Activated CD4-positive, alpha-beta T cell treated with anti-CD3 and anti-CD28 coated beads for 4 hours (primary cell): Measurements from ENCODE around the gene LRP1.

Experiments
- DNase-seq, 2 donors: peaks; one replicate each; pipeline ENCODE4 v3.0.0-alpha.2; 2020

Gene LRP1

GRCh38 chr12:57094208-57095160 is 33.8 kb upstream of the LRP1 start:
- no peak for DNase-seq

DNA sequence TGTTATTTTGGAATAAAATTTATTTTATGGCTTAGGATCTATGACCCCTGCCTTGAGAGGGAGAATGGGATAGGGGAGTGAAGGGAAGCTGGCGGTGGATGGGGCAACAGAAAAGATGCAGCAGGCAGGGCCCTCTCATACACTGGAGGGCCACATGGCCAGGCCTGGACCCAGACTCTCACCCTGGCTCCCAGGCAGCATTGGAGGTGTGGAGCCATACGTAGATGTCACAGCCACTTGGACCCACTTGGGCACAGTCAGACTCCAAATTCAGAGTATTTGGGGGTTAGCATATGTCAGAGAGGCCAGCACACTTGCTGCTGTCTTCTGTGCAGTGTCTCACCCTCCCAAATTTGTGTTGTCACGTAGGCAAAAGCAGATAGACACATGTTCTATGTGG is 32.8 kb upstream of the LRP1 start:
- DNase-seq: no peak

DNA sequence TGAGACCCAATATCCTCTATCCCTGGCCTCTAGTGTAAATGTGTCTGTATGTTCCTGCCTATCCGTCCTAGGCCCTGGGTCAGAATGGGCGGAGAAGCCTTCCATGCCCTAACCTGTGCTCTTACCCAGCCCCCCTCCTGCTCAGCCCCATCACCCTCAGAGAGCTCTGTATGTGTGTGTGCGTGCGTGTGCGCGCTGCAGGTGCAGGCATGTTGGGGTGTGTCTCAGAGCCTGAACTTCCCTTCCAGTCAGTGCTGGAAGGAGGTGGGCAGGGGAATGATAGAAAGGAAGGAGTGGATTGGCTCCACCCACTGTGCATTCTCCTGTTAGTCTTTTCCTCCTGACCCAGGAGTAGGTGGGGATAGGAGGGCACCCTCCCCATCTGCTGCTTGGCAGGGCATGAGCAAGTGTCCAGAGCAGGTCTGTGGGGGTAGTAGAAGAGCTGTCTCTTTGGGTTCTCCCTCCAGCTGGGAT is 32.1 kb upstream of the LRP1 start:
- no peak for DNase-seq

- DNase-seq: no peak
Measured at GRCh38 chr12:57096748-57097553, 31.3 kb upstream of the LRP1 start.

DNA sequence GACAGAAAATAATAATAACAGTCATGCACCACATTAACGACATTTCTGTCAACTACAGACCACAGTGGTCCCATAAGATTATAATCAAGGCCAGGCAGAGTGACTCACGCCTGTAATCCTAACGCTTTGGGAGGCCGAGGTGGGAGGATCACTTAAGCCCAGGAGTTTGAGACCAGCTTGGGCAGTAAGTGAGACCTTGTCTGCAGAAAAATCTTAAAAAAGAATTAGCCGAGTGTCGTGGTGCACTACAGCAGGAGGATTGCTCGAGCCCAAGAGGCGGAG is 30.8 kb upstream of the LRP1 start:
- DNase-seq: no peak

DNA sequence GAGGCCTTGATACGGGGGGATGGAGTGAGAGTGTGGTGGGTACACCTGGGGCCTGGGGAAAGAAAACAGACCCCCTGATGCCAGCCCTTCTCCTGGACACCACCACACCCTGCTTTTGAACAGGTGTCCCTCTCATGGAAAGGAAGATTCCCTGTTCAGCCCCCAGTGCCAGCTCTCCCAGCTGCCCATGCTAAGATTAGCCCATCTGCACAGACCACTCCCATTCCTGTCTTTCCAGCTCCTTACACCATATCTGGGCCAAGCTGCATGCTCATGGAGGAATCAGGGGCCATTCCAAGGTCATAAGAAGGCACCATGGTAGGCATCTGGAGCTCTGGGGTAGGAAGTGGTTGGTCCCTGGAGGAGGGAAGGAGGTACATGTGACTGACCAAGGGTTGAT is 29.7 kb upstream of the LRP1 start:
- no peak for DNase-seq

DNA sequence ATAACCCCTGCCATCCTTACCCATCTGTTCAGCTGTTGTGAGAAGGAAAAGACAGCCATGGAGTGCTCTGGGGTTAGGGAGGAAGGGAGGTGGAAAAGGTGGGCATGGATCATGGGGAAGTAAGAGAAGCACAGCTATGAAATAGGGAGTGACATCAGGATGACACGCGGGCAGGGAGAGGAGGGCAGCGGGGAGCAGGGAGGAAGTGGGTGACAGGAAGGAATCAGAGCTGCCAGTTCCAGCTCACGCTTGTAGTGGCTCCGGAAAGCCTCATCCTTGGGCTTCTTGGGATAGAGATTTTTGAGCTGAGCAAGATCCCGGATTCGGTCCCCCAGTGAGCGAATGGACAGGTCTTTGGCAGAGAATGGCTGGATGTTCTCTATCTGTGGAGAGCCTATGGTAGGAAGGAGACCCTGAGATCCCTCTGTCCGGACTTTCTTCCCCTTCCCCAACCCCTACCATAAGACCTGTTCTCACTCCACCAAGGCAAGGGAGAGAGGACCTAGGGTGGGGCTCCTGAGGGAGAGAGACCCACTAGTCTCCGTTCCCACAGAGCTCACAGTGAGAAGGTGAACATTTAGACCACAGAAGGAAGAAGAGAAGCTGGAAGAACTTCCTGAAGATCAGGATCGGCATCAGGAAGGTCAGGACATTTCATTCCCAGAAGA is 29.1 kb upstream of the LRP1 start:
- no peak for DNase-seq

DNA sequence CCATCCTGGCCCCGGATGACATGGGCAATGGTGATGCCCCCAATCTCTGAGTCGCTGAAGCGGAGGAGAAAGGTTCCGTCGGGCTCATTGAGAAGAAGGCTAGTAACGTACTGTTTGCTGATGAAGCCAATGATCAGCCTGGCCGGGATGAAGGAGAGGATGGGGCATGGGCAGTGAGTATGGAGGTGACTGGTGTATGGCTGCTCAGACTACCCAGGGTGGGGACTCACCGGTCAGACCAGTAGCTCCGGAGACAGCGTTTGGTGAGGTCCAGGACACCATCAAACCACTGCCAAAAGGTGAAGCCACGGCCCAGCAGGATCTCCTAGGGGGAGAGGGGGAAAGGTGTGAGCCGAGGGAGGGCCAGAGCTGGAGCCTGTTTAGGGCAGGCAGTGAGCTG is 28.5 kb upstream of the LRP1 start:
- DNase-seq: no peak

GRCh38 chr12:57101892-57102695 is 26.2 kb upstream of the LRP1 start:
- DNase-seq: no peak

- DNase-seq: no peak
Measured at GRCh38 chr12:57103856-57104255, 24.4 kb upstream of the LRP1 start.

GRCh38 chr12:57104292-57104910 is 23.9 kb upstream of the LRP1 start:
- no peak for DNase-seq

- DNase-seq: no peak
Measured at GRCh38 chr12:57105011-57105753, 23.1 kb upstream of the LRP1 start.

DNA sequence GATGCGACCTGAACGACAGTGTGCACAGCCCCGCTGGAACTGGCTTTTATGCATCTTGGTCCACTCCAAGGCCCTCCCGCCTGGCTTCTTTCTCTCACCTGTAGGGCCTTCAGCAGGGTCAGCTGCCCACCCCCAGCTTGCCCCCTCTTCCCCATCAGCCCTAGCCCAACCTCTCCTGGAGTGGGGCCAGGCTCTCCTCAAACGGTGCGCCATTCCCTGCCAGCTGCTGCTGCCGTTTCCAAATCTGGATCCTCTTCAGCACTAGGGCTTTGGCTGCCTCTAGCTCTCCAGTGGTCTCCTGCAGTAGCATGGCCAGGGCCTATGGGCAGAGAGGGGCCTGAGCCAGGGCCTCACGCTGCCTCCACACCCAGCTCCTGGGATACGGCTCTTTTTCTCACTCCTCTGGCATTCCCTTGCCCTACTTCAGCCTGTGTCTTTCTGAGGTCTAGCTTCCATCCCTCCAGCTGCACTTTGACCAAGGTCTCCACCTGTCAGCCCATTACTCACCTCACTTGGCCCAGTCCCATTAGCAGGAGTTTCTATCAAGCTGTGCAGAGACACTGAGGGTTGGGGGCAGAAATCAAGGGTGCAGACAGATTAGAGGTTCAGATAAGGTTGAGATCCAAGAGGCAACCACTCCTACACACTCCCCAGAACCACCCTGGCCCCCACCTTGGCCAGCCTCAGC is 22.1 kb upstream of the LRP1 start:
- DNase-seq: no peak

- DNase-seq: no peak
Measured at GRCh38 chr12:57107456-57108155, 20.7 kb upstream of the LRP1 start.

DNA sequence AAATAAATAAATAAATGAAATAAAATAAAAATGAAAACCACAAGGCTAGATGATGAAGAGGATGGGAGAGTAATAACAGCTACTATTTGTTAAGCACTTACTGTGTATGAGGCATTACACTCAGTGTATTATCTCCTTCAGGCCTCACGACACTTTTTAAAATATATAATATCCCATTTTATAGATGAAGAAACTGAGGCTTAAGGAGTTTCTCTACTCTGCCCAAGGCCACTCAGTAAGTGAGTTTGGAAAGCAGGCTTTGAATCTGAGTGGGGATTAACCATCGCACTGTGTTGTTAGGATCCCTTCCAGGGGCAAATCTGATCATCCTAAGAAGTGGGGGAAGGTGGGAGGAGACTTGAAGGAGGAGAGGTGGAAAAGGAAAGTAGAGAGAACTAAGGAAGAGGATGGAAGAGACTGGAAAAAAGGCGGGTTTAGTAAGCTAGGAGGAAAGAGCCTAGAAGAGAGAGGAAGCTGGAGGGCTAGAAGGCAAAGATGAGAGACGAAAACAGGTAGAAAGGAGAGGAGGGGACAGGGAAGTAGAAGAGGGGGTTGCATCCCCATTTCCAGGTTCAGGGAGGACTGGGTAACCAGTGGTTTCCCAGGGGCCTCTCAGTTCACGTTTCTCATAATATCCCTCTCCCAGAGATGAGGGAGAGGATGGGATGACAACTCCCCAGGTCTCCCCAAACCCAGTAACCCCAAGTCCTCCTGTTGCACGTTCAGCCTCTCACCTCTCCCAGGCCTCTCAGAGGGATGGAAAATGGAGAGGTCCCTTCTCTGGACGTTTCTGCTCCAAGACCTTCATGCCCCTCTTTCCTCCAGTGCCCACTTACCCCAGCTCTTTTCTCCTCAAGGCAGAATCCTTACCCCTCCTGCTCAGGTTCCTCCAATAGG is 18.8 kb upstream of the LRP1 start:
- DNase-seq: no peak

DNA sequence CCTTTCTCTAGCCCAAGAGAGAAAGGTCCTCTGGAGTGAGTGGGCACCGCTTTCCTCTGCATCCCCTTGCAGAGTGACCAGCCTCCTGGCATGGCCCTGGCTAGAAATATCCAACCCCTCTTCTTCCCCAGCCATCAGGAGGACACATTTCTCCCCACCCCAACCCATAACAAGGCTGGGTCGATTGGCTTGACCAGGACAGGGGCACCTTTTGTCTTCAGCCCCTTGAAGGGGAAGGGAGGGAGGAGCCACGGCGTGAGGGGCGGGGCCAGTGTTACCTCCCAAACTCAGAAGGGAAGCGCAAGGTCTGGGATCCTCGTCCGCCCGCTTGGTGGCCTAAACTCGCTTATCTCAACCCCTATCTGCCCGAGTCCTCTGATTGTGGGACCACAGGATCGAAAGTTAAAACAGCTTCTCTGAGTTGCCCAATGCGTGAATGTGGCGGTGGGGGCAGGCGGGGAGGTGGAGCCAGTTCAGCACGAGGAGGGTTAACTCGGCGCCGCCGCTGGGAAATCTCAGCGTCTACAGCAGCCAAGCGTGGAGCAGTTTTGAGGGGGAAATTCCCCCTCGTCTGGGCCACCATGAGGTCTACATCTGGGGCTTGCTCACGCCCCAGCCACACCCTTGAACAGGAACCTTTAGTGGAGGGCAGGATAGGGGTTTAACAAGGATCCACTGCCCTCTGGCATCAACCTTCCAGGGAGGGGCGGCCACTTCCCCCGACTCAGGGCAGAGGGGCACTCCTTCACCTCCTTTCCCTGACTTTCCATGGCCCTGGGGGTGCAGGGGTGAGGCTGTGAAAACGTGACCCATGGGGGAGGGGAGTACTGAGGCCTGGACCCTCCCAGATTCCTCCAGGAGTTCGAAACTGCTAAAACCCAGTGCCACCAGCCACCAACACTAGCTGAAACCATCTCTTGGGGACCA is 17.9 kb upstream of the LRP1 start:
- DNase-seq: peak; percentile 77 to 78

DNA sequence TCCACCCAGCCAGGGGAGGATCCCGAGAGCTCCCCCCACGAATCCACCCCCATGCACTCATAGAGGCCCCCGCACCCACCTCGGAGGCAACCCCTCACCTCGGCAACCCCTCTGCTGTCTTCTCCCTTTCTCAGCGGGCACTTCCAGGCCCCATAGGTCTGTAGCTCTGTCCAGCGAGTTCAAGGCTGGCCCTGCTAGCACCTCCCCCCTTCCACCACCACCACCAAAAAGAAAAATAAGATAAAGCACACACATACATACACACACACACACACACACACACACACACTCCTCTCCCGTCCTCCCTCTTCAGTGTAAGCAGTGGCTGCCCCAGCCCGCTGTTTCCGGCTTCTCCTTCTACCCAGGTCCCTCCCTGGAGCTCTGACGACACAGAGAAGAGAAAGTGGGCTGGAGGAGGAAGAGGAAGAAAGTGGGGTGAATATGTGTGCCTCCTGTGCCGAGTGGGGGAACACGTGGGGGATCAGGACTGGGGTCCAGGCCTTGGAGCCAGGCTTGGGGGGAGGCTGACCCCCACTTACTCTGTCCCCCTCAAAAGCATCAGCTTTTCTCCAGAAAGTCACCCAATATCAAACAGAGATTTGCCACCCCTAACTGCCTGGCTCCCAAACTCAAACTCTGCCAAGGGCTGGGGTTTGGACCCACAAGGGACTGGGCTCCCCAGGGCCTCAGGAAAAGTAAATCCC is 17.1 kb upstream of the LRP1 start, which contains the start of gene STAT6:
Gene STAT6, minus strand, starts transcription at position 332 of the 704 bp plus-strand sequence. CDS start 3,084 bp downstream, outside the sequence.
- peak; percentile 81 to 85 for DNase-seq
